Left renal cortex interstitium (tissue), 4 donors: Measurements from ENCODE around the gene C17orf75. TPM values are rescaled to one million over a fixed set of nuclear protein-coding genes. Genes with fewer than 3 reads are reported as not detected.

Experiments
- DNase-seq, 4 donors: peaks; one replicate each; pipeline ENCODE4 v3.0.0-alpha.2; 2013; ENCODE audit warnings: low read depth in 4 of 4, low spot score in 2 of 4, missing footprints in 1 of 4
- polyA plus RNA-seq, 4 donors: library from polyadenylated mRNA; unstranded; fragments of 120-200 nt; gene quantifications; one replicate each; pipeline ENCODE4 v1.2.1, GENCODE V29; 2013; ENCODE audit not compliant: insufficient read length in 4 of 4

C17orf75 gene
- polyA plus RNA-seq, 4 donors = 38.6 to 59.7 (median 42.8) TPM

GRCh38 chr17:32281011-32281451, 60.9 kb downstream of the C17orf75 start:
- DNase-seq = no peak

GRCh38 chr17:32279891-32280716, 61.9 kb downstream of the C17orf75 start:
- DNase-seq = no peak

GRCh38 chr17:32278815-32279214, 63.2 kb downstream of the C17orf75 start:
- DNase-seq = no peak

Other genes starting within 250 kb of the C17orf75 start
- 10 to 100 TPM; 46.0 to 61.2 (median 52.5) TPM for gene RHOT1, start 199.7 kb downstream of the C17orf75 start, polyA plus RNA-seq
- 1 to 10 TPM; 1.2 to 1.8 (median 1.6) TPM for gene RHBDL3, start 76.3 kb downstream of the C17orf75 start, polyA plus RNA-seq
- 100 to 1,000 TPM; 170 to 300 (median 246) TPM for gene ZNF207, start 8.0 kb upstream of the C17orf75 start, polyA plus RNA-seq
- 100 to 1,000 TPM in 1 of 4 donors, 10 to 100 TPM in 3; 95.7 to 107 (median 97.4) TPM for gene PSMD11, start 102.3 kb upstream of the C17orf75 start, polyA plus RNA-seq
- gene CDK5R1, start 144.8 kb upstream of the C17orf75 start, polyA plus RNA-seq = 1 to 10 TPM; 4.2 to 5.7 (median 4.7) TPM